ENCODE results near the gene WNT5B. TPM values are rescaled to one million over a fixed set of nuclear protein-coding genes. Genes with fewer than 3 reads are reported as not detected.

The WNT5B gene
- total RNA-seq, 1 donor, result 16.6 TPM

DNA sequence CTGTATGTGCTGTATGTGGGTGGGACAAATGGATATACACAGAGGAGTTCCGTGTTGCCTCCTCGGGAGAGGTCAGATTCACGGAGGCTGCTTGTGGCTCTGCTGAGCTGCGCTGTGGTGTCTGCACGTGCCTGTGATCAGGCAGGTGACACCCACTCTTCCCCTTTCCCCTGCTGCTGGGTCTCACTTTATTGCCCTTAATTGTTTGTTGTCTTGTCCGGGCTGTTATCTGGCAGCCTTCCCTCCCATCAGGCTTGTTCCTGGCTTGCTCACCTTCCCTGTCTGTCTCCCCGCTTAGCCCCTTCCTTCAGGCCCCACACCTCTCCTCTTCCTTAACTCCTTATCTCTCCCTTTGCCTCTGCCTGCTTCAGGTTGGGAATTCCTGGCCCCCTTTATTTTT lies 13.5 kb downstream of the WNT5B start:
- TF ChIP-seq, protein P1, sequence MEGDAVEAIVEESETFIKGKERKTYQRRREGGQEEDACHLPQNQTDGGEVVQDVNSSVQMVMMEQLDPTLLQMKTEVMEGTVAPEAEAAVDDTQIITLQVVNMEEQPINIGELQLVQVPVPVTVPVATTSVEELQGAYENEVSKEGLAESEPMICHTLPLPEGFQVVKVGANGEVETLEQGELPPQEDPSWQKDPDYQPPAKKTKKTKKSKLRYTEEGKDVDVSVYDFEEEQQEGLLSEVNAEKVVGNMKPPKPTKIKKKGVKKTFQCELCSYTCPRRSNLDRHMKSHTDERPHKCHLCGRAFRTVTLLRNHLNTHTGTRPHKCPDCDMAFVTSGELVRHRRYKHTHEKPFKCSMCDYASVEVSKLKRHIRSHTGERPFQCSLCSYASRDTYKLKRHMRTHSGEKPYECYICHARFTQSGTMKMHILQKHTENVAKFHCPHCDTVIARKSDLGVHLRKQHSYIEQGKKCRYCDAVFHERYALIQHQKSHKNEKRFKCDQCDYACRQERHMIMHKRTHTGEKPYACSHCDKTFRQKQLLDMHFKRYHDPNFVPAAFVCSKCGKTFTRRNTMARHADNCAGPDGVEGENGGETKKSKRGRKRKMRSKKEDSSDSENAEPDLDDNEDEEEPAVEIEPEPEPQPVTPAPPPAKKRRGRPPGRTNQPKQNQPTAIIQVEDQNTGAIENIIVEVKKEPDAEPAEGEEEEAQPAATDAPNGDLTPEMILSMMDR (IDR thresholded peaks at IDR 0.05; ENCODE audit: insufficient read depth, low read length), result no peak
- DNase-seq (ENCODE audit: low read depth), result no peak
- no peak overlapping the region for H3K4me3 ChIP-seq (ENCODE audit: low read depth, low read length)

DNA sequence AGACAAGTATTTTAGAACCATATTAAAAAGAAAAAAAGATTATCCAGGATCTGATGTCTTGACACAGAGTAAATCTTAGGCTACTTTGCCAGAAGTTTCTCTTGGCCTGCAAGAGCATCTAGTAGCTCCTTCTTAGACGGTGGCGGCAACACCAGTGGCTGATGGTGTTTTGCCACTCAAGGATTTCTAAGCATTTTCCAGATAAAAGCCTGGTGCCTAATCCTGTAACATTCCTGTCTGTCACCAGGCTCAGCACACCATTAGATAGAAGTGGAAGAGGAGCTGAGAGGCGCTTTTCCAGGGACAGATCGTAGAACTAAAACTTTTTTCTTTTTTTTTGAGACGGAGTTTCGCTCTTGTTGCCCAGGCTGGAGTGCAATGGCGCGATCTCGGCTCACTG lies 14.0 kb downstream of the WNT5B start:
- H3K4me3 ChIP-seq (ENCODE audit: low read depth, low read length), result no peak overlapping the region
- TF ChIP-seq, protein P1 (IDR thresholded peaks at IDR 0.05; ENCODE audit: insufficient read depth, low read length), result no peak
- DNase-seq (ENCODE audit: low read depth), result no peak

DNA sequence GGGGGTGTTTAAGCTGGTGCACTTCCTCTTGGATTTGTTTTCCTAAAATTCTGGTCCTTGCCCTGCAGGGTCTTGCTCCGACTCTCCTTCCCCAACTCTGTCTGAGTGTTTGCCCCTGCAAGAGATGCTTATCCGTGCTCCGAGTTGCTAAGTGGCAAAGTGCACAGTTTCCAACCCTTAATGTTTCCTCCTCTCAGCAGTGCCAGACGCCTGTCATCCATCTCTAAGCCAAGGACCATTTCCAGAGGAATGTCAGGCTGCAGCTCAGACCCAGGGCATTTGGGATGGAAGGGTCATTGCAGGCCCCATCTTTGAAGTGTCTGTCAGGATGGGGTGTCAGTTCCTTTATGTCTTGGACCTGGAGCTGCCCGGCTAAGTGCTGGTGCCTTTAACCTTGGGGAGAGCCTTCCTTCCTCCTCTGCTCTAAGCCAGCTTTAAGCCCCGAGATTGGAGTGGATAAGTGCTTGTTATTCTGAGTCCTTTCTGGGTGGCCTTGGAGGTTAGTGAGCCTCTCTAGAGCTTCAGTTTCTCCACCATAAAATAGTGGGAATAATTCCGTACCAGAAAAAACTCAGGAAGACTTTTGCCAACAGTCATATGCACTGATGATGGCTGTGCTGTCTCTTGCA lies 15.0 kb downstream of the WNT5B start:
- TF ChIP-seq, protein P1 (IDR thresholded peaks at IDR 0.05; ENCODE audit: insufficient read depth, low read length), result no peak
- no peak overlapping the region for H3K4me3 ChIP-seq (ENCODE audit: low read depth, low read length)
- DNase-seq (ENCODE audit: low read depth), result no peak

DNA sequence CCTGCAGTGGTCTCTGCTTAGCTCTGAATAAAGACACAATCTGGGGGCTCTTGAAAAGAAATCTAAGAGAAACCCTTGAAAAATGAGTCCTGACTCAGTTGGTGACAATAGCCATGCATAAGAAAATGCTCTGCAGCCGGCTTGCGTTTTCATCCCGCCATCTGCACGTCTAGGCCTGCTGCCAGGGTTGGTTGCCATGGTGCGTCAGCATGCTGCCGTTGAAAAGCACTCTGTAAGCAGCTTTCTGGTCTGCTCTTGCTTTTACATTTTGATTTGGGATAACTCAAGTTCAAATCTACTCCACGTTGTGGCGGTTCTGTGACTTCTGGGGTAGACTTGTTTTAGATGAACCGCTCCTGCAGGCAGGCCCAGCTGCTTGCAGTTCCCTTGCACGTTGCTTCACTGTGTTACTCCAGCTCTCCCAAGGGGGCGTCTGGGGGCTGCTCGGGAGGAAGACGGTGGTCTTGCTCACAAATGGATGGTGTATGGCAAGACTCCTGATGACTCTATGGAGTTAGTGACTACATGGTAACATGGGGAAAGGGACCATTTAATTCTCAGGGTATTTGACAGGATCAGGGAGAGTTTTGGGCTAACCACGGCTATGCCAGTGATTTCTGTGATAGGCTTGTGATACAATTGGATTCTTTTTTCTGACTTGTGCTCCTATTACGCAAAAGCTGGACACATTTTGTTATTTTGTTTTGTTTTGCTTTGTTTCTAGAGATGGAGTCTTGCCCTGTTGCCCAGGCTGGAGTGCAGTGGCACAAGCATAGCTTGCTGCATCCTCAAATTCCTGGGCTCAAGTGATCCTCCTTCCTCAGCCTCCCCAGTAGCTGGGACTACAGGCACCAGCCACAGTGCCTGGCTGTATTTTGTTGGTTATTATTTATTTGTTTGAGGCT lies 15.8 kb downstream of the WNT5B start:
- peak; percentile 79 for DNase-seq (ENCODE audit: low read depth)
- TF ChIP-seq, protein P1 (IDR thresholded peaks at IDR 0.05; ENCODE audit: insufficient read depth, low read length), result no peak
- H3K4me3 ChIP-seq (ENCODE audit: low read depth, low read length), result no peak overlapping the region

DNA sequence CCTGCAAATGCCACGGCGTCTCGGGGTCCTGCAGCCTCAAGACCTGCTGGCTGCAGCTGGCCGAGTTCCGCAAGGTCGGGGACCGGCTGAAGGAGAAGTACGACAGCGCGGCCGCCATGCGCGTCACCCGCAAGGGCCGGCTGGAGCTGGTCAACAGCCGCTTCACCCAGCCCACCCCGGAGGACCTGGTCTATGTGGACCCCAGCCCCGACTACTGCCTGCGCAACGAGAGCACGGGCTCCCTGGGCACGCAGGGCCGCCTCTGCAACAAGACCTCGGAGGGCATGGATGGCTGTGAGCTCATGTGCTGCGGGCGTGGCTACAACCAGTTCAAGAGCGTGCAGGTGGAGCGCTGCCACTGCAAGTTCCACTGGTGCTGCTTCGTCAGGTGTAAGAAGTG lies 16.8 kb downstream of the WNT5B start:
- no peak overlapping the region for H3K4me3 ChIP-seq (ENCODE audit: low read depth, low read length)
- TF ChIP-seq, protein P1 (IDR thresholded peaks at IDR 0.05; ENCODE audit: insufficient read depth, low read length), result no peak
- no peak for DNase-seq (ENCODE audit: low read depth)

DNA sequence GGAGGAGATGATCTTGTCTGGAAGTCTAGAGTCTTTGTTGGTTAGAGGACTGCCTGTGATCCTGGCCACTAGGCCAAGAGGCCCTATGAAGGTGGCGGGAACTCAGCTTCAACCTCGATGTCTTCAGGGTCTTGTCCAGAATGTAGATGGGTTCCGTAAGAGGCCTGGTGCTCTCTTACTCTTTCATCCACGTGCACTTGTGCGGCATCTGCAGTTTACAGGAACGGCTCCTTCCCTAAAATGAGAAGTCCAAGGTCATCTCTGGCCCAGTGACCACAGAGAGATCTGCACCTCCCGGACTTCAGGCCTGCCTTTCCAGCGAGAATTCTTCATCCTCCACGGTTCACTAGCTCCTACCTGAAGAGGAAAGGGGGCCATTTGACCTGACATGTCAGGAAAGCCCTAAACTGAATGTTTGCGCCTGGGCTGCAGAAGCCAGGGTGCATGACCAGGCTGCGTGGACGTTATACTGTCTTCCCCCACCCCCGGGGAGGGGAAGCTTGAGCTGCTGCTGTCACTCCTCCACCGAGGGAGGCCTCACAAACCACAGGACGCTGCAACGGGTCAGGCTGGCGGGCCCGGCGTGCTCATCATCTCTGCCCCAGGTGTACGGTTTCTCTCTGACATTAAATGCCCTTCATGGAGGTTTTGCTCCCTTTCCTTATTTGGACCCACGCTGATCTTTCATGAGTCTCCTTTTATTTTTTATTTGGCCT lies 17.7 kb downstream of the WNT5B start:
- no peak for DNase-seq (ENCODE audit: low read depth)
- TF ChIP-seq, protein P1 (IDR thresholded peaks at IDR 0.05; ENCODE audit: insufficient read depth, low read length), result no peak
- H3K4me3 ChIP-seq (ENCODE audit: low read depth, low read length), result no peak overlapping the region

Data from fibroblast of the aortic adventitia (primary cell).